Measurements from ENCODE around the gene SPEN.
A peak's percentile ranks its signal among the peaks of the same experiment; 100 is the strongest.
"Not testable (repeated sequence)": the region's sequence is repeated elsewhere in the genome, so short reads cannot be mapped to it uniquely, and the experiment has no call there.

SPEN gene

DNA sequence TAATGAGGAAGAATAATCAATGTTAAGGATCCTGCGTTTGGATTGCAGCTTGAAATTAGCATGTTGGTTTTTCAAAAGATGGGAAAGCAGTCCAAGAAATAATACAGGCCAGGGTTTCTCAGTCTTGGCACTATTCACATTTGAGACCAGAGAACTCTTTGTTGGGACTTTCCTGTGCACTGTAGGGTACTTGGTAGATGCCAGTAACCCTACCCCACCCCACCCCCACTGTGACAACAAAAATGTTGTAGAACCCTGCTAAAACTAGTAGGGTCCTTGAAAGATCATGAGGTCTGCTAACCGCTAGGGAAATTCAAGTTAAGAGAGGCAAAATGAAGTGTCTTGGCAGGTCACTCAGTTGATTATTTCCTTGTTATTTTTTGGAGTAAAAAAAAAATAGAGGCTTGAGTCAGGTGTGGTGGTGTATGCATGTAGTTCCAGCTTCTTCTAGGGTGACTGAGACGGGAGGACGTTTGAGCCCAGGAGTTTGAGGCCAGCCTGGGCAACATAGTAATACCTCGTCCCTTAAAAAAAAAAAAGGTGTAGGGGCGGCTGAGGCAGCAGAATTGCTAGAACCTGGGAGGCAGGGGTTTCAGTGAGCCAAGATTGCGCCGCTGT lies 53.3 kb downstream of the SPEN start:
- DNase-seq, result no peak

DNA sequence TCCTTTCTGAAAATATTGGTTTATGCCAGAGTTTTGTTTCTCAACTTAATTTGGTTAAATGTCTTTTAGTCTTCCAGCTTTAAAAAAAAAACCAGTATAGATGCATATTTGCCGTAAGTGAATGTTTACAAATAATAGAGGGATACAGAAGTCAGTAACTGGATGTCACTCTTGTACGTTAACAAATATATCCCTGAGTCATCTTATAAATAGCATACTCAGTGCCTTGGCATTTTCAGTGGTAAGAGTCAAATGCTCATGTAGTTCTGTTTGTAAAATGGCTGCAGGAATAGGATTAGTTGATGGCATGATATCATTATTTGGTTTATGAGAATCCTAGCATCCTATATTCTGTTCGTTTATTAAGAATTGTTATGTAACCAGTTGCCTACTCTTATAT lies 55.4 kb downstream of the SPEN start:
- DNase-seq, result no peak

DNA sequence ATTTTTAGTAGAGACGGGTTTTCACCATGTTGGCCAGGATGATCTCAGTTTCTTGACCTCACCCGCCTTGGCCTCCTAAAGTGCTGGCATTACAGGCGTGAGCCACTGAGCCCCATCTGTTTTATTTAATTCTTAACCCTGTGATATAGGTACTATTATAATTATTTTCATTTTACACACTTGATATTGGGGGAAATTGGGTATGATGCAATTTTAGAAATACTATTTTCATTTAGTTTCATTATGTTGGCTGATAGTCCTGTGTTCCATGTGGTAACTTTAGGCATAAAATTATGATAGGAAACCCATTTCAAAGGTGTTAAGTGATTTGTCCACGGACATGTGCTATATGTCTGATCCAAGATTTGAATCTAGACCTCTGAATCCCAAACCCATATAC lies 61.1 kb downstream of the SPEN start:
- DNase-seq, result no peak

DNA sequence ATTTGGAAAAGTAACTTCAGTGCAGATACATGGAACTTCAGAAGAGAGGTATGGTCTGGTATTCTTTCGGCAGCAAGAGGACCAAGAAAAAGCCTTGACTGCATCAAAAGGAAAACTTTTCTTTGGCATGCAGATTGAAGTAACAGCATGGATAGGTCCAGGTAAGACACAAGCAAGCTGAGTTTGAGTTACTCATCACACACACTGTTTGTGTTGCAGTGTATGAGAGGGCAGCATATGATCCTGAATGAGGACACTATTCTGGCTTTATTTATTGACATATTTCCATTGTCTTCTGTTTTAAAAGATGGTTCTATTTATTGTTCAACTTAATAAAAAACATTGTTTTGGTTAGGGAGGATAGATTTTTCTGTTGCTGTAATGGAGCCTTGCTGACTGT lies 63.6 kb downstream of the SPEN start:
- no peak for DNase-seq

DNA sequence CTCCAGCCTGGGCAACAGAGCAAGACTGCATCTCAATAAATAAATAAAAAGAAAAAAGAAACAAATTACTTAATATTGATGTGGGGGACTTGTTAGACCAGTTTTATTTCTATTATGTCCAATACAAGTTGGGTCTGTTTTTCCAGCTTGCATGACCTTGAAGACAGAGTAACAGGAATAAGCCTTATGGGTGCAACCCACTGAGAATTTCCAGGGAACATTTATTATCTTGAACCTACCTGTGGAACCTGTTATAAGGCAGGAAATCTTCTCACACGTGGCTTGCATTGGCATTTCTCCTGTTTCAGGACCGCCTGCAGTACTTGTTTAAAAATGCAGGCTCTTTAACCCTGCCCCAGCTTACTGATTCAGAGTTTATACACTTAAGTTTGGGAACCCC lies 64.4 kb downstream of the SPEN start:
- DNase-seq, result no peak

DNA sequence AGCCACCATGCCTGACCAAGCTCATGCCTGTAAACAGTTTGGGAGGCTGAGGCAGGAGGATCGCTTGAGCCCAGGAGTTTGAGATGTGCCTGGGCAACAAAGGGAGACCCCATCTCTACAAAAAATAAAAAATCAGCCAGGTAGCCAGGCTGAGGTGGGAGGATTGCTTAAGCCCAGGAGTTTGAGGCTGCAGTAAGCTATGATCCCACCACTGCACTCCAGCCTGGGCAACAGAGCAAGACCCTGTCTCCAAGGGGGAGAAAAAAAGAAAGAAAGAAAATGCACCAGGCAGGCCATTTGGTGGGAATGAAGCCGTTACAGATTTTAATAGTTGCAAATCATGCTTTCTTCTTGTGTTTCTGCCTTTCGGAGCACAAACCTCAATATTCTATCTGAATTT lies 66.1 kb downstream of the SPEN start:
- not testable (repeated sequence) for DNase-seq

DNA sequence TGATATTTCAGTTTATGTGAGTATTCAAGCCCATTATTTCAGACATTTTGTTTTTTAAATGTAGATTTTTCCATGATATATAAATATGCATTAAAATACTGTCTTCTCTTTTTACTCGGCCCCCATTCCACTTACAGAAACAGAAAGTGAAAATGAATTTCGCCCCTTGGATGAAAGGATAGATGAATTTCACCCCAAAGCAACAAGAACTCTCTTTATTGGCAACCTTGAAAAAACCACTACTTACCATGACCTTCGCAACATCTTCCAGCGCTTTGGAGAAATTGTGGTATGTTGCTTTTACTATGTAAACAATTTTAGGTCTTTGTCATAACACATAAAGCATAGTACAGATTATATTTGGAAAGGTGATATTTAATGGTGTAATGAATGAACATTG lies 68.5 kb downstream of the SPEN start:
- DNase-seq, result no peak

DNA sequence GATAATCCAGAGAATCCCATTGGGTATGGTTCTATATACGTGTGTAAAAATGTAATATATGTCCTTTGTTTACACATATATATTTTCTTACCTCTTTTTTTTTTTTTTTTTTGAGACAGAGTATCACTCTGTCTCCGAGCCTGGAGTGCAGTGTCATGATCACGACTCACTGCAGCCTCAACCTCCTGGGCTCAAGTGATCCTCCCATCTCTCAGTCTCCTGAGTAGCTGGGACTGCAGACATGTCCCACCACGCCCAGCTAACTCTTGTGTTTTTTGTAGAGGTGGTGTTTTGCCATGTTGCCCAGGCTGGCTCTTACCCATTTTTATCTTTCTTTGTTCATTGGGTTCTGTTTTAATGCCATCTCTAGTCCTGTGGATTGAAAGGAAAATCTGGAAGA lies 68.9 kb downstream of the SPEN start:
- DNase-seq, result no peak

DNA sequence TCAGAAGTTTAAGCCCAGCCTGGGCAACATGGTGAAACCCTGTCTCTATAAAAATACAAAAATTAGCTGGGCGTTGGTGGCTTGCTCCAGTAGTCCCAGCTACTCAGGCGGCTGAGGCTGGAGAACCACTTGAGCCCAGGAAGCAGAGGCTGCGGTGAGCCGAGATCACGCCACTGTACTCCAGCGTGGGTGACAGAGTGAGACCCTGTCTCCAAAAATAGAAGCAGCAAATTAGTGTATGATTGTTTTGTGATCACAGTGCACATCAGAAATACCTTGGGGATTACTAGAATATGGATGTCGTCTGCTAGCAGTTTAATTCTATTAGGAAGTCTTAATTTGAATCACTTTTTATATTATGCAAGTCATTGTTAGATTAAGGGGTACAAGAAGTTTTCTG lies 69.4 kb downstream of the SPEN start:
- DNase-seq, result no peak

DNA sequence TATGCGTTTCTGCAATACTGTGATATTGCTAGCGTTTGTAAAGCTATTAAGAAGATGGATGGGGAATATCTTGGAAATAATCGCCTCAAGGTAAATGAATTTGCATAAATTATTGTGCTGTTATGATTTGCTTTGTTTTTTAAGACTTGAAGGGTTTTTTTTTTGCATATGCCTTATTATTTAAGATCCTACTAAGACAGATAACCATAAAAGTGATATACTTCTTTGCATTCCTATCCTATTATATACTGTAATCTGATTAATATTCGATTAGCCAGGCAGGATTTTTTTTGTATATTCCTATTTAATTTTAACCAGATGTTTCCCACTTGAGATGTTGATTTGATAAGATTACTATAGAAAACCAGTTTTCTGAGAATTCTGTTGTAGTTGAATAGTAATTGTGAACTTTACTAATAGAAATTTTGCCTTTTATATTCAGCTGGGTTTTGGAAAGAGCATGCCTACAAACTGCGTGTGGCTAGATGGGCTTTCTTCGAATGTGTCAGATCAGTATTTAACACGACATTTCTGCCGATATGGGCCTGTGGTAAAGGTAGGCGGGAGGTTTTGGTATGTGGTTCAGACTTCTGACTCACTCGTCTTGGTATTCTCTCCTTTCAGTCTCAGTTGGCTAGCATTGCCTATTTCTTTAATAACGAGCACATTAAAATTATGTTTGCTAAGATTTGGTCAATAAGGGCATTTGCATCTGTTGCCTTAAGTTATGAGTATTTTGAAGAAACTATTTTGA lies 71.6 kb downstream of the SPEN start:
- DNase-seq, result peak; percentile 78

DNA sequence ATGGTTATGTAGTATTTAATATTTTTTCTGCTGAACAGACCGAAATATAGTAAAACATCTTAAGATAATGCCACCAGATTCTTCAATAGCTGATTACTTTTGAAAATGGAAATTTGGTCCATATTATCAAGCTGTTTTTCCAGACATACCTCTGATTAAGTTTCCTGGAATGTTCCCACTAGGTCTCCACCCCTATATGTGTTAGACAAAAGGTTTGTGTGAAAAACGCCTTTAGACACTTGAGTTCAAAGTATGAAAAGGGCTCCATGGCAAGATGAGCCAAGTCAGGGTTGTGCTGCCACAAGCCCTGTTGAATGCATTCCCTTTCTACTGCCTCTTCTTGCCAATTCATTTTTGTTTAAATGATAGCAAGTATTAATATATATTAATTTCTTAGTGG lies 75.7 kb downstream of the SPEN start:
- no peak for DNase-seq

DNA sequence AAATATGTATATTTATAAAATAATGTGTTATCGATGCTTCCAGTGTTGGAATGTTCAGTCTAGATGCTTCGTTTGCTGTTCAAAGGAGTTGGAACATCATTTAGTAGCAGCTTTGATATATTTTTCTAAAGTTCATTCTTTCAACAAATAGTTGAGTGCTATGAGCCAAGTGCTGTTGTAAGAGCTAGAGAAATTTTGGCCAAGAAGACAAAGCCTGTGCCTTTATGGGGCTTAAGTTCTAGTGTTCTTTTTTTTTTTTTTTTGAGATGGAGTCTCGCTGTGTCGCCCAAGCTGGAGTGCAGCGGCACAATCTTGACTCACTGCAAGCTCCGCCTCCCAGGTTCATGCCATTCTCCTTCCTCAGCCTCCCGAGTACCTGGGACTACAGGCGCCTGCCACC lies 78.9 kb downstream of the SPEN start:
- not testable (repeated sequence) for DNase-seq

DNA sequence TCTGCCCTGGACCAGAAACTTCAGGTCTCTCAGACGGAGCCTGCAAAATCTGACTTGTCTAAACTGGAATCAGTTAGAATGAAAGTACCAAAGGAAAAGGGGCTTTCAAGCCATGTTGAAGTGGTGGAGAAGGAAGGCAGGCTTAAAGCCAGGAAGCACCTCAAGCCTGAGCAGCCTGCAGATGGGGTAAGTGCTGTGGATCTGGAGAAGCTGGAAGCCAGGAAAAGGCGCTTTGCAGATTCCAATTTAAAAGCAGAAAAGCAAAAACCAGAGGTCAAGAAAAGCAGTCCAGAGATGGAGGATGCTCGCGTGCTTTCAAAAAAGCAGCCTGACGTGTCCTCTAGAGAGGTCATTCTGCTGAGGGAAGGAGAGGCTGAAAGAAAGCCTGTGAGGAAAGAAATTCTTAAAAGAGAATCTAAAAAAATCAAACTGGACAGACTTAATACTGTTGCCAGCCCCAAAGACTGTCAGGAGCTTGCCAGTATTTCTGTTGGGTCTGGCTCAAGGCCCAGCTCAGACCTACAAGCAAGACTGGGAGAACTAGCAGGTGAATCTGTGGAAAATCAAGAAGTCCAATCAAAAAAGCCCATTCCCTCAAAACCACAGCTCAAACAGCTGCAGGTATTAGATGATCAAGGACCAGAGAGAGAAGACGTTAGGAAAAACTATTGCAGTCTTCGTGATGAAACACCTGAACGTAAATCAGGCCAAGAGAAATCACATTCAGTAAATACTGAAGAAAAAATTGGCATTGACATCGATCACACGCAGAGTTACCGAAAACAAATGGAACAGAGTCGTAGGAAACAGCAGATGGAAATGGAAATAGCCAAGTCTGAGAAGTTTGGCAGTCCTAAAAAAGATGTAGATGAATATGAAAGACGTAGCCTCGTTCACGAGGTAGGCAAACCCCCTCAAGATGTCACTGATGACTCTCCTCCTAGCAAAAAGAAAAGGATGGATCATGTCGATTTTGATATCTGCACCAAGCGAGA lies 81.8 kb downstream of the SPEN start:
- DNase-seq, result no peak

DNA sequence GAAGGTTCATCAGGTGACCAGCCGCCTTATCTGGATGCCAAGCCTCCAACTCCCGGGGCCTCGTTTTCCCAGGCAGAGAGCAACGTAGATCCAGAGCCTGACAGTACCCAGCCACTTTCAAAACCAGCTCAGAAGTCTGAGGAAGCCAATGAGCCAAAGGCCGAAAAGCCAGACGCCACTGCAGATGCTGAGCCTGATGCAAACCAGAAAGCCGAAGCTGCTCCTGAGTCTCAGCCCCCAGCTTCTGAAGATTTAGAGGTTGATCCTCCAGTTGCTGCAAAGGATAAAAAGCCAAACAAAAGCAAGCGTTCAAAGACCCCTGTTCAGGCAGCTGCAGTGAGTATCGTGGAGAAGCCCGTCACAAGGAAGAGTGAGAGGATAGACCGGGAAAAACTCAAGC lies 83.9 kb downstream of the SPEN start:
- no peak for DNase-seq

DNA sequence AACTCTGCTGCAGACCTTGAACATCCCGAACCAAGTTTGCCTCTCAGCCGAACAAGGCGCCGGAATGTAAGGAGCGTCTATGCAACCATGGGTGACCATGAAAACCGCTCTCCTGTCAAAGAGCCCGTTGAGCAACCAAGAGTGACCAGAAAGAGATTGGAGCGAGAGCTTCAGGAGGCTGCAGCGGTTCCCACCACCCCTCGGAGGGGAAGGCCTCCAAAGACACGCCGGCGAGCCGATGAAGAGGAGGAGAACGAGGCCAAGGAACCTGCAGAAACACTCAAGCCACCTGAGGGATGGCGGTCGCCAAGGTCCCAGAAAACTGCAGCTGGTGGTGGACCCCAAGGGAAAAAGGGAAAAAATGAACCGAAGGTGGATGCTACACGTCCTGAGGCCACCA lies 84.4 kb downstream of the SPEN start:
- no peak for DNase-seq

DNA sequence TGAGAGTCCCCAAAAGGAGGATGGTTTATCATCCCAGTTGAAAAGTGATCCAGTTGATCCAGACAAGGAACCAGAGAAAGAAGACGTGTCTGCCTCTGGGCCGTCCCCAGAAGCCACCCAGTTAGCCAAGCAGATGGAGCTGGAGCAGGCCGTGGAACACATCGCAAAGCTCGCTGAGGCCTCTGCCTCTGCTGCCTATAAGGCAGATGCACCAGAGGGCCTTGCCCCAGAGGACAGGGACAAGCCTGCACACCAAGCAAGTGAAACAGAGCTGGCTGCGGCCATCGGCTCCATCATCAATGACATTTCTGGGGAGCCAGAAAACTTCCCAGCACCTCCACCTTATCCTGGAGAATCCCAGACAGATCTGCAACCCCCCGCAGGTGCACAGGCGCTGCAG lies 85.1 kb downstream of the SPEN start:
- DNase-seq, result no peak

DNA sequence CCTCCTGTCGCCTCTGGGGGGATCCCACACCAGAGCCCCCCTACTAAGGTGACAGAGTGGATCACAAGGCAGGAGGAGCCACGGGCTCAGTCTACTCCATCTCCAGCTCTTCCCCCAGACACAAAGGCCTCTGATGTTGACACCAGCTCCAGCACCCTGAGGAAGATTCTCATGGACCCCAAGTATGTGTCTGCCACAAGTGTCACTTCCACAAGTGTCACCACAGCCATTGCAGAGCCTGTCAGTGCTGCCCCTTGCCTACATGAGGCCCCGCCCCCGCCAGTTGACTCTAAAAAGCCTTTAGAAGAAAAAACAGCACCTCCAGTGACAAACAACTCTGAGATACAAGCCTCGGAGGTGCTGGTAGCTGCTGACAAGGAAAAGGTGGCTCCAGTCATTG lies 86.2 kb downstream of the SPEN start:
- DNase-seq, result no peak

DNA sequence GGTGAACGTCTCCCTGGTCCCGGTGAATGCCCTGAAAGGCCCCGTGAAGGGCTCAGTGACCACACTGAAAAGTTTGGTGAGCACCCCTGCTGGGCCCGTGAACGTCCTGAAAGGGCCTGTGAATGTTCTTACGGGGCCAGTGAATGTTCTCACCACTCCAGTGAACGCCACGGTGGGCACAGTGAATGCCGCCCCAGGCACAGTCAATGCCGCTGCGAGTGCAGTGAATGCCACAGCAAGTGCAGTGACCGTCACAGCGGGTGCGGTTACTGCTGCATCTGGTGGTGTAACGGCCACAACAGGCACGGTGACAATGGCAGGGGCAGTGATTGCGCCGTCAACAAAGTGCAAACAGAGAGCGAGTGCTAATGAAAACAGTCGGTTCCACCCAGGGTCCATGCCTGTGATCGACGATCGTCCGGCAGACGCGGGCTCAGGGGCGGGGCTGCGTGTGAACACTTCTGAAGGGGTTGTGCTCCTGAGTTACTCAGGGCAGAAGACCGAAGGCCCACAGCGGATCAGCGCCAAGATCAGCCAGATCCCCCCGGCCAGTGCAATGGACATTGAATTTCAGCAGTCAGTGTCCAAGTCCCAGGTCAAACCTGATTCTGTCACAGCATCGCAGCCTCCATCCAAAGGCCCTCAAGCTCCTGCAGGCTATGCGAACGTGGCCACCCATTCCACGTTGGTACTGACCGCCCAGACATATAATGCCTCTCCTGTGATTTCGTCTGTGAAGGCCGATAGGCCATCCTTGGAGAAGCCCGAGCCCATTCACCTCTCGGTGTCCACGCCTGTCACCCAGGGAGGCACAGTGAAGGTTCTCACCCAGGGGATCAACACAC lies 86.9 kb downstream of the SPEN start:
- no peak for DNase-seq

DNA sequence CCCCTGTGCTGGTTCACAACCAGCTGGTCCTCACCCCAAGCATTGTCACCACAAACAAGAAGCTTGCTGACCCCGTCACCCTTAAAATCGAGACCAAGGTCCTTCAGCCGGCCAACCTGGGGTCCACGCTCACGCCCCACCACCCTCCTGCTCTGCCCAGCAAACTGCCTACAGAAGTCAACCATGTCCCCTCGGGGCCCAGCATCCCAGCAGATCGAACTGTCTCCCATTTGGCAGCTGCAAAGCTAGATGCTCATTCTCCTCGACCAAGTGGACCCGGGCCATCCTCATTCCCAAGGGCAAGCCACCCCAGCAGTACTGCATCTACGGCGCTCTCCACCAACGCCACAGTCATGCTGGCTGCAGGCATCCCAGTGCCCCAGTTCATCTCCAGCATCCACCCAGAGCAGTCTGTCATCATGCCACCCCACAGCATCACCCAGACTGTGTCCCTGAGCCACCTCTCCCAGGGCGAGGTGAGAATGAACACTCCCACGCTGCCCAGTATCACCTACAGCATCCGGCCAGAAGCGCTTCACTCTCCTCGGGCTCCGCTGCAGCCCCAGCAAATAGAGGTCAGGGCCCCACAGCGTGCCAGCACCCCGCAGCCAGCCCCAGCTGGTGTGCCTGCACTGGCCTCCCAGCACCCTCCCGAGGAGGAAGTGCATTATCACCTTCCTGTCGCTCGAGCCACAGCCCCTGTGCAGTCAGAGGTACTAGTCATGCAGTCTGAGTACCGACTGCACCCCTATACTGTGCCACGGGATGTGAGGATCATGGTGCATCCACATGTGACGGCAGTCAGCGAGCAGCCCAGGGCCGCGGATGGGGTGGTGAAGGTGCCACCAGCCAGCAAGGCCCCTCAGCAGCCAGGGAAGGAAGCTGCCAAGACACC lies 87.8 kb downstream of the SPEN start:
- no peak for DNase-seq

DNA sequence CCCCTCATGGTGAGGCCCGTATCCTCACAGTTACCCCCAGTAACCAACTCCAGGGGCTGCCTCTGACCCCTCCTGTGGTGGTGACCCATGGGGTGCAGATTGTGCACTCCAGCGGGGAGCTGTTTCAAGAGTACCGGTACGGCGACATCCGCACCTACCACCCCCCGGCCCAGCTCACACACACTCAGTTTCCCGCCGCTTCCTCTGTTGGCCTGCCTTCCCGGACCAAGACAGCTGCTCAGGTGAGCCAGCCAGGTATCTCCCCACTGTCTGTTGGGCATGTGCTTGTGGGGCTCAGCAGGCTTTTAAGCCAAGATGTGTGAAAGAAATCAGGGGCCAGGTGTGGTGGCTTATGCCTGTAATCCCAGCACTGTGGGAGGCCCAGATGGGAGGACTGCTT lies 88.5 kb downstream of the SPEN start:
- no peak for DNase-seq

DNA sequence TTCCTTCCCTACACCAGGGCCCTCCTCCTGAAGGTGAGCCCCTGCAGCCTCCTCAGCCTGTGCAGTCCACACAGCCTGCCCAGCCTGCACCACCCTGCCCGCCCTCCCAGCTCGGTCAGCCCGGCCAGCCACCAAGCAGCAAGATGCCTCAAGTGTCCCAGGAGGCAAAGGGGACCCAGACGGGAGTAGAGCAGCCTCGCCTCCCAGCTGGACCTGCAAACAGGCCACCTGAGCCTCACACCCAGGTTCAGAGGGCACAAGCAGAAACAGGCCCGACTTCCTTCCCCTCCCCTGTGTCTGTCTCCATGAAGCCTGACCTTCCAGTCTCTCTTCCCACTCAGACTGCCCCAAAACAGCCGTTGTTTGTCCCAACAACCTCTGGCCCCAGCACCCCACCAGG lies 89.6 kb downstream of the SPEN start:
- no peak for DNase-seq

DNA sequence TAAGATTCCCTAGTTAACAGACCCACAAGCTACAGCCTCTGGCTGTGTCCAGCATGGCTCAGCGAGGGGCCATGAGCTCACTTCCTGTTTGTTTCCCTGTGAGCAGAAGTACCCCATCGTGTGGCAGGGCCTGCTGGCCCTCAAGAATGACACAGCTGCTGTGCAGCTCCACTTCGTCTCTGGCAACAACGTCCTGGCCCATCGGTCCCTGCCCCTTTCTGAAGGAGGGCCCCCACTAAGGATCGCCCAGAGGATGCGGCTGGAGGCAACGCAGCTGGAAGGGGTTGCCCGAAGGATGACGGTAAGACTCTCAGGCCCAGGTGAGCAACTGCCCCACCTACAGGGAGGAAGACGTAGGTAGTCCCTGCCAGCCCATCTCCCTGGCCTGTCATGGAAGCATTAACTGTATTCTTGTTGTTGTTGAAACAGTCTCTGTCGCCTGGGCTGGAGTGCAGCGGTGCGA lies 90.2 kb downstream of the SPEN start:
- DNase-seq, result no peak
